LNCaP clone FGC (cell line): ENCODE results near the gene SHISA7.

Source experiments
- DNase-seq: peaks from one replicate; pipeline ENCODE4 v3.0.0-alpha.2; 2011; ENCODE audit warnings: low read depth
- H3K4me3 ChIP-seq: 2 replicates; pipeline ENCODE4 v1.5.1; 2011; ENCODE audit warnings: mild to moderate bottlenecking, low read depth, low read length, control low read depth
- TF ChIP-seq, protein P1 (sequence below): IDR thresholded peaks from 2 replicates; pipeline ENCODE4 v1.5.1; 2012; ENCODE audit warnings: mild to moderate bottlenecking; ENCODE audit not compliant: control insufficient read depth, insufficient read depth; ENCODE audit errors: extremely low read depth

The SHISA7 gene

DNA sequence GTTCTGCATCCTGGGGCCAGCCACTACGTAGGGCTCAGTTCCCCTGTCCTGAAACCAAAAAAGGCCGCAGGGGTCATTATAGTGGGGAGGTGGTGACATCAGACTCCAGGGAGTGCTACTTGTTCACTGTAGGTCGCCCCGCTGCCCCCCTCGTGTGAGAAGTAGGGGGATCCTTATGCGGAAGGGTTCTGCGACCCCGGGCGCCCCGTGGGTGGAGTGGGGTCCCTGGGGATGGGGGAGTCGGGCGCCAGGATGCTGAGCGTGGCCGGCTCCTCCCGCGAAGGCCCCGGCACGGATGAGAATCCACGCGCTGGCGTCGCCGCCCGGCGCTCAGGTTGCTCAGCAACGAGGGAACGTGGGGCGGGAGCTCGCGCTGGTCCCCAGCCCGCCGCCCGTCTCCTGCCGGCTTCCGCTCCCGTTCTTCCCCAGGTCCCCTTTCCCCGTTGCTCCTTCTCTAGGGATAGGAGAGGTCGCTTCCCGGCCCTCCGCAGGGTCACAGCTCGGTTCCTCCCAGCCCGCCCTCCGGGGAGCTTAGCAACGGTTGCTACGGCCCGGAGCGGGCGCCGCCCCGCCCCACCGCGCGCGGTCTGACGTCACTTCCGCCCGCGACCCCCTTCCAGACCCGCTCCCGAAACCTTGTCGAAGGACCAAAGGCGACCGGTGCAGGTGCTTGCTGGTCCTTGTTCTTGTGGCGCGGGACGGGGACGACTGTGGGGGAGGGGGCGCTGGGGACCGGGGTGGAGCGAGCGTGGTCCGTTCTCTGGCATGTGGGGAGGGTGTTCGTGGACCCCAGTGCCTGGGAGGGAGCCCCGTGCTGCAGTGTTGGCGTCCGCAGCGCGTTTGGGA is 41.7 kb upstream of the SHISA7 start, which contains the start of gene NAT14:
Gene NAT14 (plus strand): TSS at position 596 of the 846 bp plus-strand sequence. CDS start 521 bp downstream, outside the sequence.
- DNase-seq: no peak
- TF ChIP-seq, protein P1, sequence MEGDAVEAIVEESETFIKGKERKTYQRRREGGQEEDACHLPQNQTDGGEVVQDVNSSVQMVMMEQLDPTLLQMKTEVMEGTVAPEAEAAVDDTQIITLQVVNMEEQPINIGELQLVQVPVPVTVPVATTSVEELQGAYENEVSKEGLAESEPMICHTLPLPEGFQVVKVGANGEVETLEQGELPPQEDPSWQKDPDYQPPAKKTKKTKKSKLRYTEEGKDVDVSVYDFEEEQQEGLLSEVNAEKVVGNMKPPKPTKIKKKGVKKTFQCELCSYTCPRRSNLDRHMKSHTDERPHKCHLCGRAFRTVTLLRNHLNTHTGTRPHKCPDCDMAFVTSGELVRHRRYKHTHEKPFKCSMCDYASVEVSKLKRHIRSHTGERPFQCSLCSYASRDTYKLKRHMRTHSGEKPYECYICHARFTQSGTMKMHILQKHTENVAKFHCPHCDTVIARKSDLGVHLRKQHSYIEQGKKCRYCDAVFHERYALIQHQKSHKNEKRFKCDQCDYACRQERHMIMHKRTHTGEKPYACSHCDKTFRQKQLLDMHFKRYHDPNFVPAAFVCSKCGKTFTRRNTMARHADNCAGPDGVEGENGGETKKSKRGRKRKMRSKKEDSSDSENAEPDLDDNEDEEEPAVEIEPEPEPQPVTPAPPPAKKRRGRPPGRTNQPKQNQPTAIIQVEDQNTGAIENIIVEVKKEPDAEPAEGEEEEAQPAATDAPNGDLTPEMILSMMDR: no peak
- H3K4me3 ChIP-seq: peak within 1 kb of the TSS; percentile 89

DNA sequence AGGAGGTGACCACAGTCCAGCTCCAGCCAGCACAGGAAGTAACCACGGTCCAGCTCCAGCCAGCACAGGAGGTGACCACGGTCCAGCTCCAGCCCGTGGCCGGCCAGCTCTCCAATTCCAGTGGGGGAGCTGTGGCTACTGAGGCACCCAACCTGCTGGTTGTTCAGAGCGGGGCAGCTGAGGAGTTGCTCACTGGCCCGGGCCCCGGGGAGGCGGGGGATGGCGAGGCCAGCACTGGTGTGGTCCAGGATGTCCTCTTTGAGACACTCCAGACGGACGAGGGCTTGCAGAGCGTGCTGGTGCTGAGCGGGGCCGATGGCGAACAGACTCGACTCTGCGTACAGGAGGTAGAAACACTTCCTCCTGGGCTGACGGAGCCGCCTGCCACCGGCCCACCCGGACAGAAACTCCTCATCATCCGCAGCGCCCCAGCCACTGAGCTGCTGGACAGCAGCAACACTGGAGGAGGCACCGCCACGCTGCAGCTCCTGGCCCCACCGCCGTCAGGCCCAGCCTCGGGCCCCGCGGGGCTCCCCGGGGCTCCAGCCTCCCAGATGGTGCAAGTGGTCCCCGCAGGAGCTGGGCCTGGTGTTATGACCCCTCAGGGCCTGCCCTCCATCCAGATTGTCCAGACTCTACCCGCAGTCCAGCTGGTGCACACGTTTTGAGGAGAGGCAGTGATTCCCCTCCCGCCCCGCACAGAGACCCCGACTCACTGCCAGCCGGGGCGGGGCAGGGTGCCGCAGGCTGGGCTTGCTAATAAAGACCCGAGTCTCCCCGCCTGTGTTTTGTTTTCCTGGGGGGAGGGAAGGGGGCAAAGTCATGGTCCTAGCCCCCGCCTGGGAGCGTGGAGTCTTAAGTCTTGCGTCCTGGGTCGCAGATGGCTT is 40.8 kb upstream of the SHISA7 start:
- TF ChIP-seq, protein P1: no peak
- peak overlapping the region; percentile 89 for H3K4me3 ChIP-seq
- DNase-seq: no peak

DNA sequence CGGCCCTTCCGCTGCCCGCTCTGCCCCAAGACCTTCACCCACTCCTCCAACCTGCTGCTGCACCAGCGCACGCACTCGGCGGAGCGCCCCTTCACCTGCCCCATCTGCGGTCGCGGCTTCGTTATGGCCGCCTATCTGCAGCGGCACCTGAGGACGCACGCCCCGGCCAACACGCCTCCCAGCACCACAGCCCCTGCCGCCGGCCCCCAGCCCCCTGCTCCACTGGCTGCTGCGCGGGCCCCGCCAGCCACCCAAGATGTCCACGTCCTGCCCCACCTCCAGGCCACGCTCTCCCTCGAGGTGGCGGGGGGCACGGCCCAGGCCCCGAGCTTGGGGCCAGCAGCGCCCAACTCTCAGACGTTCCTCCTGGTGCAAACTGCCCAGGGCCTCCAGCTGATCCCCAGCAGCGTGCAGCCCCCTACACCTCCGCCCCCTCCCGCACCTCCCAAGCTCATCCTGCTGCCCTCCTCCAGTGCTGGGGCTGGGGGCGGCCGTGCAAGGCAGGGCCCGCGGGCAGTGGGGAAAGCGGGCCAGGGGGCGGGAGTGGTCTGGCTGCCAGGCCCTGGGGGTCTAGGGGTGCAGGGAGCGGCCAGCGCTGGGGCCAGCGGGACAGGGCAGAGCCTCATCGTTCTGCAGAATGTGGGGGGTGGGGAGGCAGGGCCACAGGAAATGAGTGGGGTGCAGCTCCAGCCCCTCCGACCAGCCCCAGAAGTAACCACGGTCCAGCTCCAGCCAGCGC is 40.0 kb upstream of the SHISA7 start:
- DNase-seq: no peak

DNA sequence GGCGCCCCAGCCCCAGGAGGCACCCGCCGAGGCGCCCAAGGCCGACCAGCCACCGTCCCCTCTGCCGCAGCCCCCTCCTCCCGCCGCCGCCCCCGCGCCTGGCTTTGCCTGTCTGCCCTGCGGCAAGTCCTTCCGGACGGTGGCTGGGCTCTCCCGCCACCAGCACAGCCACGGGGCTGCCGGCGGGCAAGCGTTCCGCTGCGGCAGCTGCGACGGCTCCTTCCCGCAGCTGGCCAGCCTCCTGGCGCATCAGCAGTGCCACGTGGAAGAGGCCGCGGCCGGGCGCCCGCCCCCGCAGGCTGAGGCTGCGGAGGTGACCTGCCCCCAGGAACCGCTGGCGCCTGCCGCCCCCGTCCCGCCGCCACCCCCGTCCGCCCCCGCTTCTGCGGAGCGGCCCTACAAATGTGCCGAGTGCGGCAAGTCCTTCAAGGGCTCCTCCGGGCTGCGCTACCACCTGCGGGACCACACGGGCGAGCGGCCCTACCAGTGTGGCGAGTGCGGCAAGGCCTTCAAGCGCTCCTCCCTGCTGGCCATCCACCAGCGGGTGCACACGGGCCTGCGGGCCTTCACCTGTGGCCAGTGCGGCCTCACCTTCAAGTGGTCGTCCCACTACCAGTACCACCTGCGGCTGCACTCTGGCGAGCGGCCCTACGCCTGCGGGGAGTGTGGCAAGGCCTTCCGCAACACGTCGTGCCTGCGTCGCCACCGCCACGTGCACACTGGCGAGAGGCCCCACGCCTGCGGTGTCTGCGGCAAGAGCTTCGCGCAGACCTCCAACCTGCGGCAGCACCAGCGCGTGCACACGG is 39.3 kb upstream of the SHISA7 start:
- DNase-seq: no peak
- no peak overlapping the region for H3K4me3 ChIP-seq
- TF ChIP-seq, protein P1: no peak

More for the DNA sequence above, 40.0 kb upstream of the SHISA7 start:
- TF ChIP-seq, protein P1: no peak
- no peak overlapping the region for H3K4me3 ChIP-seq

DNA sequence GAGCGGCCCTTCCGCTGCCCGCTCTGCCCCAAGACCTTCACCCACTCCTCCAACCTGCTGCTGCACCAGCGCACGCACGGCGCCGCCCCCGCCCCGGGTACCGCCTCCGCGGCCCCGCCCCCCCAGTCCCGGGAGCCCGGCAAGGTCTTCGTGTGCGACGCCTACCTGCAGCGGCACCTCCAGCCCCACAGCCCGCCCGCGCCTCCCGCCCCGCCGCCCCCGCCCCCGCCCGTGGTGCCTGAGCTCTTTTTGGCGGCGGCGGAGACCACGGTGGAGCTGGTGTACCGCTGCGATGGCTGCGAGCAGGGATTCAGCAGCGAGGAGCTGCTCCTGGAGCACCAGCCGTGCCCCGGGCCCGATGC is 38.7 kb upstream of the SHISA7 start:
- DNase-seq: no peak
- TF ChIP-seq, protein P1: no peak
- H3K4me3 ChIP-seq: no peak overlapping the region
